ENCODE measurements around the gene ZNF124. TPM values are rescaled to one million over a fixed set of nuclear protein-coding genes. Genes with fewer than 3 reads are reported as not detected.
A peak's percentile ranks its signal among the peaks of the same experiment; 100 is the strongest.
"Not testable (repeated sequence)": the region's sequence is repeated elsewhere in the genome, so short reads cannot be mapped to it uniquely, and the experiment has no call there.

Gene ZNF124
- total RNA-seq, 2 donors from 2014 or later = 16.2 to 25.9 TPM

- peaks cover 18% of the 10 kb centered on the region for H3K9me3 Mint-ChIP-seq
- peaks cover 68% of the 10 kb centered on the region for H3K36me3 Mint-ChIP-seq
- DNase-seq (ENCODE audit: low spot score) = no peak
Measured at GRCh38 chr1:247189981-247190798, 18.4 kb upstream of the ZNF124 start.

GRCh38 chr1:247185667-247186066 lies 13.8 kb upstream of the ZNF124 start:
- Mint-ChIP-seq H3K4me1 (ENCODE audit: low read depth in 2 of 2) (no peaks in the 10 kb centered on the region), H3K36me3 (peaks cover 22% of the 10 kb centered on the region), H3K27me3 (no peaks in the 10 kb centered on the region), H3K9me3 (peaks cover 8% of the 10 kb centered on the region), H3K27ac (no peak overlapping the region), H3K4me3 (no peak overlapping the region)
- ATAC-seq = no peak
- DNase-seq (ENCODE audit: low spot score) = no peak

More at GRCh38 chr1:247189981-247190798, 18.4 kb upstream of the ZNF124 start:
- H3K27ac Mint-ChIP-seq = no peak overlapping the region
- no peaks in the 10 kb centered on the region for H3K27me3 Mint-ChIP-seq
- no peak for ATAC-seq
- peaks cover 0 to 4% of the 10 kb centered on the region in 2 donors for H3K4me1 Mint-ChIP-seq (ENCODE audit: low read depth in 2 of 2)
- H3K4me3 Mint-ChIP-seq = no peak overlapping the region

- ATAC-seq (no peak), DNase-seq (ENCODE audit: low spot score) (no peak)
- Mint-ChIP-seq H3K27ac (no peak overlapping the region), H3K36me3 (peaks cover 15% of the 10 kb centered on the region), H3K4me1 (ENCODE audit: low read depth in 2 of 2) (no peaks in the 10 kb centered on the region), H3K4me3 (no peak overlapping the region), H3K9me3 (peaks cover 7% of the 10 kb centered on the region), H3K27me3 (no peaks in the 10 kb centered on the region)
Measured at GRCh38 chr1:247184254-247184653, 12.4 kb upstream of the ZNF124 start.

GRCh38 chr1:247182994-247183393 lies 11.2 kb upstream of the ZNF124 start:
- peaks cover 20% of the 10 kb centered on the region for H3K36me3 Mint-ChIP-seq
- H3K27ac Mint-ChIP-seq = no peak overlapping the region
- ATAC-seq (no peak), DNase-seq (ENCODE audit: low spot score) (no peak)
- H3K27me3 Mint-ChIP-seq = peaks cover 0 to 5% of the 10 kb centered on the region in 2 donors
- no peaks in the 10 kb centered on the region for H3K4me1 Mint-ChIP-seq (ENCODE audit: low read depth in 2 of 2)
- H3K9me3 Mint-ChIP-seq = peaks cover 12% of the 10 kb centered on the region
- H3K4me3 Mint-ChIP-seq = no peak overlapping the region

- no peak overlapping the region for H3K4me3 Mint-ChIP-seq
- peaks cover 12% of the 10 kb centered on the region for H3K9me3 Mint-ChIP-seq
- DNase-seq (ENCODE audit: low spot score) (no peak), ATAC-seq (no peak)
- peaks cover 0 to 5% of the 10 kb centered on the region in 2 donors for H3K27me3 Mint-ChIP-seq
- H3K36me3 Mint-ChIP-seq = peaks cover 16% of the 10 kb centered on the region
- no peak overlapping the region for H3K27ac Mint-ChIP-seq
- H3K4me1 Mint-ChIP-seq (ENCODE audit: low read depth in 2 of 2) = no peaks in the 10 kb centered on the region
Measured at GRCh38 chr1:247180581-247180980, 8.8 kb upstream of the ZNF124 start.

- Mint-ChIP-seq H3K9me3 (peaks cover 12% of the 10 kb centered on the region), H3K27ac (no peak overlapping the region), H3K36me3 (peaks cover 13% of the 10 kb centered on the region), H3K27me3 (peaks cover 0 to 5% of the 10 kb centered on the region in 2 donors), H3K4me1 (ENCODE audit: low read depth in 2 of 2) (peaks cover 0 to 7% of the 10 kb centered on the region in 2 donors), H3K4me3 (no peak overlapping the region)
- DNase-seq (ENCODE audit: low spot score) (no peak), ATAC-seq (no peak)
Measured at GRCh38 chr1:247177755-247178154, 5.9 kb upstream of the ZNF124 start.

- peaks cover 13% of the 10 kb centered on the region for H3K36me3 Mint-ChIP-seq
- ATAC-seq (no peak), DNase-seq (ENCODE audit: low spot score) (no peak)
- H3K9me3 Mint-ChIP-seq = peaks cover 12% of the 10 kb centered on the region
- H3K4me1 Mint-ChIP-seq (ENCODE audit: low read depth in 2 of 2) = peaks cover under 1 to 12% of the 10 kb centered on the region in 2 donors
- peaks cover 0 to 5% of the 10 kb centered on the region in 2 donors for H3K27me3 Mint-ChIP-seq
- no peak overlapping the region for H3K27ac Mint-ChIP-seq
- H3K4me3 Mint-ChIP-seq = no peak overlapping the region
Measured at GRCh38 chr1:247175458-247175857, 3.6 kb upstream of the ZNF124 start.

- Mint-ChIP-seq H3K9me3 (no peaks in the 10 kb centered on the region), H3K4me3 (no peak overlapping the region), H3K27me3 (no peaks in the 10 kb centered on the region), H3K36me3 (peaks cover 7% of the 10 kb centered on the region), H3K27ac (no peak overlapping the region), H3K4me1 (ENCODE audit: low read depth in 2 of 2) (peaks cover 6 to 15% of the 10 kb centered on the region in 2 donors)
- DNase-seq (ENCODE audit: low spot score) = no peak
- no peak for ATAC-seq
Measured at GRCh38 chr1:247173431-247173830, 1.6 kb upstream of the ZNF124 start.

- Mint-ChIP-seq H3K27ac (no peak overlapping the region), H3K27me3 (no peaks in the 10 kb centered on the region), H3K9me3 (no peaks in the 10 kb centered on the region), H3K4me1 (ENCODE audit: low read depth in 2 of 2) (peaks cover 6 to 15% of the 10 kb centered on the region in 2 donors), H3K36me3 (peaks cover 7% of the 10 kb centered on the region), H3K4me3 (peak overlapping the region; percentile 34)
- DNase-seq (ENCODE audit: low spot score) = no peak
- ATAC-seq = peak in 1 of 2 donors; percentile 1
Measured at GRCh38 chr1:247172996-247173395, 1.2 kb upstream of the ZNF124 start.

- H3K27me3 Mint-ChIP-seq; H3K27ac Mint-ChIP-seq; H3K9me3 Mint-ChIP-seq; H3K4me3 Mint-ChIP-seq; DNase-seq (ENCODE audit: low spot score): not testable (repeated sequence)
- peaks cover 22% of the 10 kb centered on the region for H3K36me3 Mint-ChIP-seq
- ATAC-seq = peak; percentile 76 to 83
- H3K4me1 Mint-ChIP-seq (ENCODE audit: low read depth in 2 of 2) = peaks cover 20 to 26% of the 10 kb centered on the region in 2 donors
Measured at GRCh38 chr1:247171443-247171842, 377 bp downstream of the ZNF124 start.

GRCh38 chr1:247165674-247166073 lies 6.1 kb downstream of the ZNF124 start:
- ATAC-seq (no peak), DNase-seq (ENCODE audit: low spot score) (no peak)
- peaks cover 31 to 44% of the 10 kb centered on the region in 2 donors for H3K4me1 Mint-ChIP-seq (ENCODE audit: low read depth in 2 of 2)
- H3K36me3 Mint-ChIP-seq = peaks cover 71% of the 10 kb centered on the region
- H3K27ac Mint-ChIP-seq = no peak overlapping the region
- no peak overlapping the region for H3K4me3 Mint-ChIP-seq
- no peaks in the 10 kb centered on the region for H3K27me3 Mint-ChIP-seq
- H3K9me3 Mint-ChIP-seq = peaks cover 19% of the 10 kb centered on the region

GRCh38 chr1:247164694-247165093 lies 7.1 kb downstream of the ZNF124 start:
- no peak overlapping the region for H3K4me3 Mint-ChIP-seq
- ATAC-seq = no peak

GRCh38 chr1:247156787-247157232 lies 15.0 kb downstream of the ZNF124 start:
- Mint-ChIP-seq H3K9me3 (peaks cover 8% of the 10 kb centered on the region), H3K27ac (no peak overlapping the region), H3K4me3 (no peak overlapping the region), H3K36me3 (peaks cover 77% of the 10 kb centered on the region), H3K4me1 (ENCODE audit: low read depth in 2 of 2) (no peaks in the 10 kb centered on the region), H3K27me3 (no peaks in the 10 kb centered on the region)
- DNase-seq (ENCODE audit: low spot score) (no peak), ATAC-seq (no peak)

More at GRCh38 chr1:247164694-247165093, 7.1 kb downstream of the ZNF124 start:
- Mint-ChIP-seq H3K9me3 (peaks cover 19% of the 10 kb centered on the region), H3K27ac (no peak overlapping the region), H3K27me3 (no peaks in the 10 kb centered on the region), H3K4me1 (ENCODE audit: low read depth in 2 of 2) (peaks cover 26 to 38% of the 10 kb centered on the region in 2 donors), H3K36me3 (peaks cover 74% of the 10 kb centered on the region)
- DNase-seq (ENCODE audit: low spot score) = no peak

GRCh38 chr1:247147781-247148180 lies 24.0 kb downstream of the ZNF124 start:
- Mint-ChIP-seq H3K27me3 (no peaks in the 10 kb centered on the region), H3K36me3 (peaks cover 51% of the 10 kb centered on the region), H3K4me1 (ENCODE audit: low read depth in 2 of 2) (peaks cover 0 to 3% of the 10 kb centered on the region in 2 donors), H3K27ac (no peak overlapping the region), H3K9me3 (peaks cover 23% of the 10 kb centered on the region), H3K4me3 (no peak overlapping the region)
- ATAC-seq (no peak), DNase-seq (ENCODE audit: low spot score) (no peak)
